A673 (cell line): ENCODE measurements around the gene NDUFA13. TPM values are rescaled to one million over a fixed set of nuclear protein-coding genes. Genes with fewer than 3 reads are reported as not detected.

Experiments
- BruUV-seq: library from RNA; stranded (reverse); fragments of 400-500 nt; replicated peaks from 2 replicates; lab custom pipeline; 2021; lab: Mats Ljungman, UMichigan
- CTCF ChIA-PET: fragments of 300-600 bp; sonication (Branson Sonifier 250); formaldehyde crosslinking; loops from one replicate; lab custom pipeline; 2022; ENCODE audit warnings: antibody characterized with exemption; lab: Charles Lee
- POLR2A ChIA-PET: fragments of 300-600 bp; sonication (Branson Sonifier 250); formaldehyde crosslinking; loops from one replicate; lab custom pipeline; 2022; ENCODE audit warnings: antibody characterized with exemption; ENCODE audit not compliant: low non-redundant PET; lab: Charles Lee
- DNase-seq: peaks from one replicate; pipeline ENCODE4 v3.0.0-alpha.2; 2015; ENCODE audit warnings: low spot score
- H3K27ac ChIP-seq: fragments of 200-600 bp; sonication (generic); 2 replicates; pipeline ENCODE4 v1.5.1; 2016; ENCODE audit warnings: mixed run types, low read depth, mild to moderate bottlenecking, mixed read lengths, antibody characterized with exemption, low read length; ENCODE audit not compliant: poor library complexity, severe bottlenecking
- H3K27me3 ChIP-seq: fragments of 200-600 bp; sonication (generic); replicated peaks from 2 replicates; pipeline ENCODE4 v1.6.1; 2017; ENCODE audit warnings: mixed run types, low read depth, mild to moderate bottlenecking, mixed read lengths, antibody characterized with exemption, low read length; ENCODE audit not compliant: insufficient read depth, poor library complexity
- H3K36me3 ChIP-seq: fragments of 200-600 bp; sonication (generic); 2 replicates; pipeline ENCODE4 v1.6.1; 2016; ENCODE audit warnings: mixed run types, mild to moderate bottlenecking, mixed read lengths, antibody characterized with exemption, low read length; ENCODE audit not compliant: insufficient read depth, poor library complexity, severe bottlenecking
- H3K4me1 ChIP-seq: fragments of 200-600 bp; sonication (generic); 2 replicates; pipeline ENCODE4 v1.6.1; 2017; ENCODE audit warnings: mixed run types, mild to moderate bottlenecking, mixed read lengths, antibody characterized with exemption, low read length; ENCODE audit not compliant: insufficient read depth, poor library complexity, severe bottlenecking
- H3K4me3 ChIP-seq: fragments of 200-600 bp; sonication (generic); 2 replicates; pipeline ENCODE4 v1.5.1; 2016; ENCODE audit warnings: low read depth, mixed run types, mild to moderate bottlenecking, mixed read lengths, low read length; ENCODE audit not compliant: poor library complexity, severe bottlenecking
- H3K9me3 ChIP-seq: fragments of 200-600 bp; sonication (generic); 2 replicates; pipeline ENCODE4 v1.6.1; 2016; ENCODE audit warnings: mixed run types, low read depth, mild to moderate bottlenecking, mixed read lengths, antibody characterized with exemption, low read length; ENCODE audit not compliant: poor library complexity, severe bottlenecking
- CTCF ChIP-seq: fragments of 300-800, 200-600 bp; sonication (generic); conservative IDR thresholded peaks from 2 replicates; pipeline ENCODE4 v1.5.1; 2017; ENCODE audit warnings: low read depth, mild to moderate bottlenecking, antibody characterized with exemption, low read length, moderate library complexity, mixed read lengths
- EZH2 ChIP-seq: fragments of 200-600 bp; sonication (generic); IDR thresholded peaks from 2 replicates; pipeline ENCODE4 v1.6.1; 2017; ENCODE audit warnings: borderline replicate concordance, low read depth, mild to moderate bottlenecking, mixed read lengths, antibody characterized with exemption, low read length; ENCODE audit not compliant: poor library complexity, severe bottlenecking
- intact Hi-C: fragments of 100-400 bp; cut with micrococcal nuclease; formaldehyde crosslinking; loops from one replicate; pipeline ENCODE4 v1.10.0; 2022; ENCODE audit not compliant: unreplicated experiment
- total RNA-seq: library from RNA; stranded (reverse); gene quantifications from 2 replicates; pipeline ENCODE4 v1.2.3, GENCODE V29; 2021

Gene NDUFA13
- total RNA-seq, 1 experiment from 2014 or later: 431 TPM

- peaks cover 7% of the 10 kb centered on the region for H3K4me1 ChIP-seq
- intact Hi-C loops: loop anchor here (2.0 kb wide), 1 partner anchor 425 kb away; no protein-coding TSS in a partner anchor
- no peak for TF ChIP-seq CTCF
- TF ChIP-seq EZH2: no peak
- no peaks in the 10 kb centered on the region for H3K27me3 ChIP-seq
- BruUV-seq: no TSS peak
- H3K4me3 ChIP-seq: no peak overlapping the region
- POLR2A ChIA-PET: no interaction called here
- CTCF ChIA-PET: no interaction called here
- no peaks in the 10 kb centered on the region for H3K36me3 ChIP-seq
- no peak overlapping the region for H3K27ac ChIP-seq
- DNase-seq: no peak
- H3K9me3 ChIP-seq: no peaks in the 10 kb centered on the region
Observed at GRCh38 chr19:19533841-19534240, 17.8 kb downstream of the NDUFA13 start.

GRCh38 chr19:19534556-19535265 lies 18.7 kb downstream of the NDUFA13 start:
- ChIA-PET CTCF (no interaction called here), POLR2A (no interaction called here)
- intact Hi-C loops: no loop called here
- Histone ChIP-seq H3K27ac (no peak overlapping the region), H3K9me3 (no peaks in the 10 kb centered on the region), H3K4me1 (peaks cover 7% of the 10 kb centered on the region), H3K36me3 (no peaks in the 10 kb centered on the region), H3K27me3 (no peaks in the 10 kb centered on the region), H3K4me3 (no peak overlapping the region)
- DNase-seq: no peak
- no TSS peak for BruUV-seq
- TF ChIP-seq CTCF (no peak), EZH2 (no peak)

- no peaks in the 10 kb centered on the region for H3K36me3 ChIP-seq
- H3K27ac ChIP-seq: no peak overlapping the region
- no peak for TF ChIP-seq CTCF
- TF ChIP-seq EZH2: no peak
- no peak overlapping the region for H3K4me3 ChIP-seq
- no peaks in the 10 kb centered on the region for H3K27me3 ChIP-seq
- CTCF ChIA-PET: no interaction called here
- intact Hi-C loops: no loop called here
- BruUV-seq: no TSS peak
- H3K4me1 ChIP-seq: peaks cover 7% of the 10 kb centered on the region
- H3K9me3 ChIP-seq: no peaks in the 10 kb centered on the region
- POLR2A ChIA-PET: no interaction called here
- no peak for DNase-seq
Observed at GRCh38 chr19:19535311-19536191, 19.5 kb downstream of the NDUFA13 start.
